Pancreas (tissue), 10 donors: ENCODE results near the gene SLC26A4. TPM values are rescaled to one million over a fixed set of nuclear protein-coding genes. Genes with fewer than 3 reads are reported as not detected.

Experiments used
- ATAC-seq, 4 donors: fragments of 200-7000 bp; cut with Tn5 transposase; one replicate each; pipeline versions ENCODE4 v1.8.0 to v1.9.1; 2020; ENCODE audit warnings: mild to moderate bottlenecking in 4 of 4, moderate library complexity in 4 of 4
- DNase-seq, 6 donors: peaks; one replicate each; pipeline ENCODE4 v3.0.0-alpha.2; 2020
- FAIRE-seq: peaks from 2 replicates; lab custom pipeline; 2012; peaks lifted over from hg19 to GRCh38; lab: Jason Lieb, UNC
- H3K27ac ChIP-seq, 4 donors: fragments of 200-600 bp; sonication (generic); 1 replicate in 3 of 4; 2 replicates in 1 of 4; pipeline versions ENCODE4 v1.5.0 to v1.8.0; 2020
- H3K27me3 ChIP-seq, 4 donors: fragments of 200-600 bp; one replicate each; pipeline ENCODE4 v1.8.0; 2021
- H3K36me3 ChIP-seq, 3 donors: fragments of 200-600 bp; sonication (generic) in 1 of 3; one replicate each; pipeline versions ENCODE4 v1.5.0 to v1.8.0; 2020 to 2021
- H3K4me1 ChIP-seq, 3 donors: fragments of 200-600 bp; one replicate each; pipeline ENCODE4 v1.8.0; 2021
- H3K4me3 ChIP-seq, 4 donors: fragments of 200-600 bp; sonication (generic) in 2 of 4; one replicate each; pipeline versions ENCODE4 v1.5.0 to v1.8.0; 2020 to 2021
- H3K9me3 ChIP-seq, 4 donors: fragments of 200-600 bp; one replicate each; pipeline ENCODE4 v1.8.0; 2021
- CTCF ChIP-seq, 4 donors: fragments of 200-600 bp; sonication (generic) in 3 of 4; IDR thresholded peaks; one replicate each; pipeline versions ENCODE4 v1.5.0 to v1.8.0; 2021; ENCODE audit warnings: antibody characterized with exemption in 4 of 4
- WGBS, 2 donors: extraction: QIAGEN DNeasy Blood & Tissue Kit; methylation state at CpG; one replicate each; pipeline ENCODE4 v1.1.7; 2013; 5-methylcytosine and 5-hydroxymethylcytosine counted together
- intact Hi-C, 3 donors: fragments of 100-400 bp; cut with DNase I; formaldehyde crosslinking; loops; one replicate each; pipeline versions ENCODE4 v1.11.1 to v1.14.2; 2022
- polyA plus RNA-seq, 2 donors: library from polyadenylated mRNA; stranded (reverse); fragments of 200-250 nt; gene quantifications; one replicate each; pipeline ENCODE4 v1.2.3, GENCODE V29; 2013
- total RNA-seq, 6 donors: library from RNA; stranded (reverse); fragmentation: NEBNext Ultra II Directional in 4 of 6; extraction: Animal tissue kit (Norgen Biotek cat#: 25700) in 4 of 6; gene quantifications; one replicate each; pipeline versions ENCODE4 v1.2.1 to v1.2.4, GENCODE V29; 2021 to 2023
- donor health status: healthy with polysubstance abuse.
- donor health status: DM: no; HTN: no; CAD: no; lungs with moderate emphysema.
- donor health status: DM: no; HTN: no; CAD: no.
- donor health status: control.
- donor health status: control.
- donor health status: Bipolar disorder and iron deficiency.
- donor health status: DM: yes; HTN: yes; CAD: no.
- donor health status: DM: no; HTN: no; CAD: no.
- donor health status: DM: no; HTN: no; CAD: no.
- donor health status: DM: yes; HTN: yes; CAD: no.

SLC26A4 gene
- total and polyA plus RNA-seq, 8 donors, result 0.15 to 2.0 (median 0.60) TPM

- WGBS, 2 donors, result 78 to 89% methylated on average over 3 of the region's 3 CpGs
- Histone ChIP-seq H3K27me3 (no peaks in the 10 kb centered on the region), H3K27ac (no peak overlapping the region), H3K36me3 (no peaks in the 10 kb centered on the region), H3K4me3 (no peak overlapping the region), H3K9me3 (no peaks in the 10 kb centered on the region), H3K4me1 (no peaks in the 10 kb centered on the region)
- no peak for DNase-seq
- ATAC-seq, result no peak
- TF ChIP-seq CTCF (IDR thresholded peaks at IDR 0.05), result no peak
- FAIRE-seq, result no peak
- intact Hi-C loops, result no loop called here
These were observed 40.6 kb downstream of the SLC26A4 start for GRCh38 chr7:107701191-107701590.

GRCh38 chr7:107703219-107703618 is 42.6 kb downstream of the SLC26A4 start:
- FAIRE-seq, result no peak
- no peak for ATAC-seq
- no peak for DNase-seq
- Histone ChIP-seq H3K27ac (no peak overlapping the region), H3K27me3 (no peaks in the 10 kb centered on the region), H3K9me3 (no peaks in the 10 kb centered on the region), H3K4me3 (no peak overlapping the region), H3K36me3 (no peaks in the 10 kb centered on the region), H3K4me1 (no peaks in the 10 kb centered on the region)
- TF ChIP-seq CTCF (IDR thresholded peaks at IDR 0.05), result no peak
- intact Hi-C loops, result no loop called here

GRCh38 chr7:107703872-107704271 is 43.2 kb downstream of the SLC26A4 start:
- no peak for ATAC-seq
- Histone ChIP-seq H3K27ac (no peak overlapping the region), H3K9me3 (no peaks in the 10 kb centered on the region), H3K27me3 (no peaks in the 10 kb centered on the region), H3K4me3 (no peak overlapping the region), H3K36me3 (no peaks in the 10 kb centered on the region), H3K4me1 (no peaks in the 10 kb centered on the region)
- intact Hi-C loops, result no loop called here
- no peak for DNase-seq
- no peak for FAIRE-seq
- WGBS, 2 donors, result 75 to 77% methylated on average over 3 of the region's 3 CpGs
- no peak for TF ChIP-seq CTCF (IDR thresholded peaks at IDR 0.05)

- Histone ChIP-seq H3K27me3 (no peaks in the 10 kb centered on the region), H3K27ac (no peak overlapping the region), H3K4me1 (no peaks in the 10 kb centered on the region), H3K9me3 (no peaks in the 10 kb centered on the region), H3K36me3 (no peaks in the 10 kb centered on the region), H3K4me3 (no peak overlapping the region)
- WGBS, 2 donors, result 91 to 93% methylated on average over 2 of the region's 2 CpGs
- intact Hi-C loops, result no loop called here
- TF ChIP-seq CTCF (IDR thresholded peaks at IDR 0.05), result no peak
- ATAC-seq (no peak), DNase-seq (no peak), FAIRE-seq (no peak)
These were observed 48.3 kb downstream of the SLC26A4 start for GRCh38 chr7:107708956-107709355.

GRCh38 chr7:107711301-107711700 is 50.7 kb downstream of the SLC26A4 start:
- no peaks in the 10 kb centered on the region for H3K4me1 ChIP-seq
- no peaks in the 10 kb centered on the region for H3K9me3 ChIP-seq
- TF ChIP-seq CTCF (IDR thresholded peaks at IDR 0.05), result no peak
- no peaks in the 10 kb centered on the region for H3K27me3 ChIP-seq
- no peak overlapping the region for H3K27ac ChIP-seq
- no peak for FAIRE-seq
- intact Hi-C loops, result no loop called here
- ATAC-seq, result no peak
- no peak overlapping the region for H3K4me3 ChIP-seq
- no peak for DNase-seq
- H3K36me3 ChIP-seq, result no peaks in the 10 kb centered on the region
- 50 to 57% methylated on average over 1 of the region's 1 CpG for WGBS, 2 donors
